H9 (cell line): ENCODE results near the gene ARFIP1. TPM values are rescaled to one million over a fixed set of nuclear protein-coding genes. Genes with fewer than 3 reads are reported as not detected.

Source experiments
- DNase-seq: peaks from one replicate; pipeline ENCODE4 v3.0.0-alpha.2; 2017
- H2AFZ ChIP-seq: one replicate; pipeline ENCODE4 v1.6.1; 2013; ENCODE audit warnings: mild to moderate bottlenecking, low read length, control low read depth, moderate library complexity
- H2AK5ac ChIP-seq: 2 replicates; pipeline ENCODE4 v1.6.1; 2013; ENCODE audit warnings: low read length, control low read depth, mixed read lengths; ENCODE audit not compliant: insufficient read length
- H2BK120ac ChIP-seq: one replicate; pipeline ENCODE4 v1.6.1; 2013; ENCODE audit warnings: low read depth, mild to moderate bottlenecking, low read length, control low read depth, inconsistent platforms; ENCODE audit not compliant: poor library complexity, severe bottlenecking
- H2BK12ac ChIP-seq: 2 replicates; pipeline ENCODE4 v1.6.1; 2013; ENCODE audit warnings: low read length, control low read depth, mixed read lengths, low read depth; ENCODE audit not compliant: insufficient read length
- H2BK15ac ChIP-seq: 2 replicates; pipeline ENCODE4 v1.6.1; 2013; ENCODE audit warnings: low read depth, low read length, control low read depth
- H2BK20ac ChIP-seq: one replicate; pipeline ENCODE4 v1.6.1; 2013; ENCODE audit warnings: low read depth, mild to moderate bottlenecking, low read length, control low read depth, inconsistent platforms; ENCODE audit not compliant: poor library complexity, severe bottlenecking
- H2BK5ac ChIP-seq: 2 replicates; pipeline ENCODE4 v1.6.1; 2013; ENCODE audit warnings: low read length, control low read depth, mixed read lengths; ENCODE audit not compliant: insufficient read length
- H3K14ac ChIP-seq: 2 replicates; pipeline ENCODE4 v1.6.1; 2013; ENCODE audit warnings: low read length, control low read depth; ENCODE audit not compliant: insufficient read depth
- H3K18ac ChIP-seq: 2 replicates; pipeline ENCODE4 v1.6.1; 2013; ENCODE audit warnings: low read depth, mild to moderate bottlenecking, mixed read lengths, low read length, control low read depth; ENCODE audit not compliant: insufficient read length
- H3K23ac ChIP-seq: 2 replicates; pipeline ENCODE4 v1.6.1; 2013; ENCODE audit warnings: low read length, control low read depth, mixed read lengths, low read depth; ENCODE audit not compliant: insufficient read length
- H3K23me2 ChIP-seq: 2 replicates; pipeline ENCODE4 v1.6.1; 2013; ENCODE audit warnings: low read depth, mild to moderate bottlenecking, mixed read lengths, low read length, control low read depth; ENCODE audit not compliant: insufficient read length, poor library complexity, severe bottlenecking
- H3K27ac ChIP-seq: 2 replicates; pipeline ENCODE4 v1.5.1; 2013; ENCODE audit warnings: low read length, control low read depth, mixed read lengths, low read depth; ENCODE audit not compliant: insufficient read length
- H3K27me3 ChIP-seq: 2 replicates; pipeline ENCODE4 v1.6.1; 2013; ENCODE audit warnings: low read length, control low read depth, inconsistent platforms; ENCODE audit not compliant: insufficient read depth
- H3K4ac ChIP-seq: 2 replicates; pipeline ENCODE4 v1.6.1; 2013; ENCODE audit warnings: low read depth, mild to moderate bottlenecking, control low read depth, inconsistent platforms, low read length, moderate library complexity
- H3K4me1 ChIP-seq: 2 replicates; pipeline ENCODE4 v1.6.1; 2013; ENCODE audit warnings: low read length, control low read depth, inconsistent platforms; ENCODE audit not compliant: insufficient read depth
- H3K4me2 ChIP-seq: 2 replicates; pipeline ENCODE4 v1.6.1; 2013; ENCODE audit warnings: low read length, control low read depth, mixed read lengths; ENCODE audit not compliant: insufficient read length, insufficient read depth
- H3K56ac ChIP-seq: 2 replicates; pipeline ENCODE4 v1.6.1; 2013; ENCODE audit warnings: low read depth, mild to moderate bottlenecking, mixed read lengths, low read length, control low read depth; ENCODE audit not compliant: insufficient read length
- H3K79me1 ChIP-seq: 2 replicates; pipeline ENCODE4 v1.6.1; 2013; ENCODE audit warnings: low read depth, mild to moderate bottlenecking, moderate library complexity, low read length, control low read depth, inconsistent platforms; ENCODE audit not compliant: insufficient read depth, poor library complexity, severe bottlenecking
- H3K79me2 ChIP-seq: 2 replicates; pipeline ENCODE4 v1.6.1; 2013; ENCODE audit warnings: low read length, control low read depth, inconsistent platforms; ENCODE audit not compliant: insufficient read depth
- H3K9ac ChIP-seq: 2 replicates; pipeline ENCODE4 v1.6.1; 2013; ENCODE audit warnings: low read length, control low read depth, mixed read lengths; ENCODE audit not compliant: insufficient read length; ENCODE audit errors: extremely low read depth
- H3K9me3 ChIP-seq: one replicate; pipeline ENCODE4 v1.6.1; 2013; ENCODE audit warnings: low read depth, low read length, inconsistent platforms; ENCODE audit not compliant: control insufficient read depth
- H3T11ph ChIP-seq: one replicate; pipeline ENCODE4 v1.6.1; 2013; ENCODE audit warnings: mild to moderate bottlenecking, low read length, control low read depth, inconsistent platforms
- H4K20me1 ChIP-seq: one replicate; pipeline ENCODE4 v1.6.1; 2013; ENCODE audit not compliant: control insufficient read depth, insufficient read length, insufficient read depth
- H4K5ac ChIP-seq: 2 replicates; pipeline ENCODE4 v1.6.1; 2013; ENCODE audit warnings: low read depth, mild to moderate bottlenecking, mixed read lengths, low read length, control low read depth; ENCODE audit not compliant: insufficient read length
- H4K8ac ChIP-seq: replicated peaks from 2 replicates; pipeline ENCODE4 v1.6.1; 2013; ENCODE audit warnings: low read length, control low read depth, mixed read lengths, low read depth; ENCODE audit not compliant: insufficient read length
- H4K91ac ChIP-seq: 2 replicates; pipeline ENCODE4 v1.6.1; 2013; ENCODE audit warnings: low read depth, mild to moderate bottlenecking, moderate library complexity, mixed read lengths, low read length, control low read depth; ENCODE audit not compliant: insufficient read length
- H3K27ac Mint-ChIP-seq, 3 experiments: 2 replicates in 2 of 3; 3 replicates in 1 of 3; pipeline ENCODE4 v1.8.0; 2020 to 2021; ENCODE audit warnings: mixed read lengths in 3 of 3, mild to moderate bottlenecking in 1 of 3, moderate library complexity in 1 of 3
- H3K27me3 Mint-ChIP-seq: 2 replicates; pipeline ENCODE4 v1.8.0; 2021; ENCODE audit warnings: low read depth, mild to moderate bottlenecking, moderate library complexity, mixed read lengths
- H3K36me3 Mint-ChIP-seq, 3 experiments: 2 replicates in 2 of 3; 3 replicates in 1 of 3; pipeline ENCODE4 v1.8.0; 2020 to 2021; ENCODE audit warnings: low read depth in 3 of 3, mixed read lengths in 3 of 3; ENCODE audit not compliant: insufficient read depth in 1 of 3
- H3K4me1 Mint-ChIP-seq, 2 experiments: 2 replicates each; pipeline ENCODE4 v1.8.0; 2020; ENCODE audit warnings: mixed read lengths in 2 of 2
- H3K4me3 Mint-ChIP-seq, 2 experiments: 2 replicates in 1 of 2; 3 replicates in 1 of 2; pipeline ENCODE4 v1.8.0; 2020 to 2021; ENCODE audit warnings: mild to moderate bottlenecking in 2 of 2, mixed read lengths in 2 of 2, moderate library complexity in 1 of 2
- H3K9me3 Mint-ChIP-seq, 2 experiments: 2 replicates in 1 of 2; 3 replicates in 1 of 2; pipeline ENCODE4 v1.8.0; 2020; ENCODE audit warnings: mild to moderate bottlenecking in 2 of 2, mixed read lengths in 2 of 2, moderate library complexity in 1 of 2
- WGBS: extraction: QIAGEN DNeasy Blood & Tissue Kit; methylation state at CpG from one replicate; pipeline ENCODE4 v1.1.7; 2013; ENCODE audit warnings: missing lambda C conversion rate, low lambda C conversion rate, mixed read lengths; ENCODE audit not compliant: insufficient read length; ENCODE audit errors: extremely low coverage; 5-methylcytosine and 5-hydroxymethylcytosine counted together
- total RNA-seq: library from RNA; stranded (reverse); gene quantifications from 2 replicates; pipeline ENCODE4 v1.2.1, GENCODE V29; 2021
- TF ChIP-seq, protein P1 (sequence below): fragments of 200-600 bp; sonication (generic); conservative IDR thresholded peaks from 3 replicates; pipeline ENCODE4 v1.8.0; 2021; ENCODE audit warnings: antibody characterized with exemption, mild to moderate bottlenecking

The ARFIP1 gene
- total RNA-seq, 1 experiment from 2014 or later, result 30.8 TPM

GRCh38 chr4:152734015-152734698, 45.6 kb upstream of the ARFIP1 start:
- H3K27me3 Mint-ChIP-seq, result no peaks in the 10 kb centered on the region
- Histone ChIP-seq H3K4me1 (no peaks in the 10 kb centered on the region), H3K14ac (no peak overlapping the region), H4K20me1 (no peaks in the 10 kb centered on the region), H2BK20ac (no peak overlapping the region), H3K18ac (no peak overlapping the region), H3K9me3 (no peaks in the 10 kb centered on the region), H4K91ac (no peak overlapping the region), H2AFZ (no peak overlapping the region), H3K27me3 (no peaks in the 10 kb centered on the region), H2BK15ac (no peak overlapping the region), H3K4me2 (no peak overlapping the region), H4K5ac (no peak overlapping the region), H3K23ac (no peak overlapping the region), H3T11ph (no peak overlapping the region), H3K9ac (no peak overlapping the region), H3K23me2 (no peaks in the 10 kb centered on the region), H2BK5ac (no peak overlapping the region), H3K4ac (no peak overlapping the region), H4K8ac (no peak overlapping the region), H3K79me2 (no peaks in the 10 kb centered on the region), H2BK12ac (no peak overlapping the region), H2BK120ac (no peak overlapping the region), H3K56ac (no peak overlapping the region), H2AK5ac (no peak overlapping the region), H3K79me1 (no peaks in the 10 kb centered on the region), H3K27ac (no peak overlapping the region)
- H3K9me3 Mint-ChIP-seq, result no peaks in the 10 kb centered on the region
- H3K4me3 Mint-ChIP-seq, result peak overlapping the region in 1 of 2 experiments; percentile 25; a peak in 1 of 5 replicates
- TF ChIP-seq, protein P1, sequence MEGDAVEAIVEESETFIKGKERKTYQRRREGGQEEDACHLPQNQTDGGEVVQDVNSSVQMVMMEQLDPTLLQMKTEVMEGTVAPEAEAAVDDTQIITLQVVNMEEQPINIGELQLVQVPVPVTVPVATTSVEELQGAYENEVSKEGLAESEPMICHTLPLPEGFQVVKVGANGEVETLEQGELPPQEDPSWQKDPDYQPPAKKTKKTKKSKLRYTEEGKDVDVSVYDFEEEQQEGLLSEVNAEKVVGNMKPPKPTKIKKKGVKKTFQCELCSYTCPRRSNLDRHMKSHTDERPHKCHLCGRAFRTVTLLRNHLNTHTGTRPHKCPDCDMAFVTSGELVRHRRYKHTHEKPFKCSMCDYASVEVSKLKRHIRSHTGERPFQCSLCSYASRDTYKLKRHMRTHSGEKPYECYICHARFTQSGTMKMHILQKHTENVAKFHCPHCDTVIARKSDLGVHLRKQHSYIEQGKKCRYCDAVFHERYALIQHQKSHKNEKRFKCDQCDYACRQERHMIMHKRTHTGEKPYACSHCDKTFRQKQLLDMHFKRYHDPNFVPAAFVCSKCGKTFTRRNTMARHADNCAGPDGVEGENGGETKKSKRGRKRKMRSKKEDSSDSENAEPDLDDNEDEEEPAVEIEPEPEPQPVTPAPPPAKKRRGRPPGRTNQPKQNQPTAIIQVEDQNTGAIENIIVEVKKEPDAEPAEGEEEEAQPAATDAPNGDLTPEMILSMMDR, result no peak
- WGBS, result no CpG with 5 or more reads among the region's 5 CpGs
- H3K27ac Mint-ChIP-seq, result no peak overlapping the region; a peak in 1 of 7 replicates
- no peaks in the 10 kb centered on the region for H3K36me3 Mint-ChIP-seq
- no peak for DNase-seq
- H3K4me1 Mint-ChIP-seq, result peaks cover 21 to 24% of the 10 kb centered on the region in 2 experiments
